Measurements from ENCODE around the gene SEMA3G. TPM values are rescaled to one million over a fixed set of nuclear protein-coding genes. Genes with fewer than 3 reads are reported as not detected.

Gene SEMA3G
- total RNA-seq, 3 donors from 2014 or later (not counting 1 experiment from before 2014, with no cell fraction given), result 0.07 to 0.55 TPM; not detected in 1

DNA sequence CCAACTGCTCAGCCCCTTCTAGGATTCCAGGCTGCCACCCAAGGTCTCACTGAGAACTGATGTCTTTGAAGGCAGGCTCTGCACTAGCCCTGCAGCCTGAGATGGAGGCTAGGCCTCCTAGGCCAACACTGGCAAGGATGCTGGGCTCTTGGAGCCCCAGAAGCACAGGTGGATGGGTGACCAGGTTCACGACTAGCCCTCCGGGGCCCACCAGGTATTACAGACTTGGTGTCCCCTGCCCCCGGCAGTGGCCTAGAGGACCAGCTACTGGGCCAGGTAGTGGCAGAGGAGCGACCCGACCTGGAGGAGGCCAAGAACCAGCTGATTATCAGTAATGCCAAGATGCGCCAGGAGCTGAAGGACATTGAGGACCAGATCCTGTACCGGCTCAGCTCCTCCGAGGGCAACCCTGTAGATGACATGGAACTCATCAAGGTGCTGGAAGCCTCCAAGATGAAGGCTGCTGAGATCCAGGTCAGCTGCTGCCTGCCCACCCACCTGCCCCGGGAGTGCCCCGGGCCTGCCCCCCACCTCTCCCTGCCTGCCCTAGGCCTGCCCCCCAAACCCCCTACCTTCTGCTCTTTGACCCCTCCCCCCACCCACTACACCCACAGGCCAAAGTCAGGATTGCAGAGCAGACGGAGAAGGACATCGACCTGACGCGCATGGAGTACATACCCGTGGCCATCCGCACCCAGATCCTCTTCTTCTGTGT is 52.5 kb downstream of the SEMA3G start:
- Histone ChIP-seq H3K4me1 (ENCODE audit: control insufficient read depth, insufficient read depth, low read length) (no peaks in the 10 kb centered on the region), H3K36me3 (ENCODE audit: control insufficient read depth, insufficient read depth, low read length) (peaks cover 25% of the 10 kb centered on the region), H3K4me3 (ENCODE audit: low read length) (no peak overlapping the region), H3K9me3 (ENCODE audit: control insufficient read depth, insufficient read depth, low read length) (no peaks in the 10 kb centered on the region), H3K27ac (ENCODE audit: low read length) (no peak overlapping the region), H3K27me3 (ENCODE audit: control insufficient read depth, insufficient read depth, low read length) (no peaks in the 10 kb centered on the region)
- TF ChIP-seq, protein P1, sequence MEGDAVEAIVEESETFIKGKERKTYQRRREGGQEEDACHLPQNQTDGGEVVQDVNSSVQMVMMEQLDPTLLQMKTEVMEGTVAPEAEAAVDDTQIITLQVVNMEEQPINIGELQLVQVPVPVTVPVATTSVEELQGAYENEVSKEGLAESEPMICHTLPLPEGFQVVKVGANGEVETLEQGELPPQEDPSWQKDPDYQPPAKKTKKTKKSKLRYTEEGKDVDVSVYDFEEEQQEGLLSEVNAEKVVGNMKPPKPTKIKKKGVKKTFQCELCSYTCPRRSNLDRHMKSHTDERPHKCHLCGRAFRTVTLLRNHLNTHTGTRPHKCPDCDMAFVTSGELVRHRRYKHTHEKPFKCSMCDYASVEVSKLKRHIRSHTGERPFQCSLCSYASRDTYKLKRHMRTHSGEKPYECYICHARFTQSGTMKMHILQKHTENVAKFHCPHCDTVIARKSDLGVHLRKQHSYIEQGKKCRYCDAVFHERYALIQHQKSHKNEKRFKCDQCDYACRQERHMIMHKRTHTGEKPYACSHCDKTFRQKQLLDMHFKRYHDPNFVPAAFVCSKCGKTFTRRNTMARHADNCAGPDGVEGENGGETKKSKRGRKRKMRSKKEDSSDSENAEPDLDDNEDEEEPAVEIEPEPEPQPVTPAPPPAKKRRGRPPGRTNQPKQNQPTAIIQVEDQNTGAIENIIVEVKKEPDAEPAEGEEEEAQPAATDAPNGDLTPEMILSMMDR (IDR thresholded peaks at IDR 0.05), result no peak
- Mint-ChIP-seq H3K27me3 (ENCODE audit: low read depth in 2 of 2) (no peaks in the 10 kb centered on the region), H3K36me3 (no peaks in the 10 kb centered on the region), H3K4me3 (no peak overlapping the region), H3K27ac (peak overlapping the region in 1 of 2 donors; percentile 40), H3K9me3 (no peaks in the 10 kb centered on the region), H3K4me1 (no peaks in the 10 kb centered on the region)
- intact Hi-C loops (cut with micrococcal nuclease), result no loop called here
- DNase-seq (no peak), ATAC-seq (no peak)
- 97% methylated on average over 16 of the region's 16 CpGs for WGBS (ENCODE audit: insufficient coverage)

DNA sequence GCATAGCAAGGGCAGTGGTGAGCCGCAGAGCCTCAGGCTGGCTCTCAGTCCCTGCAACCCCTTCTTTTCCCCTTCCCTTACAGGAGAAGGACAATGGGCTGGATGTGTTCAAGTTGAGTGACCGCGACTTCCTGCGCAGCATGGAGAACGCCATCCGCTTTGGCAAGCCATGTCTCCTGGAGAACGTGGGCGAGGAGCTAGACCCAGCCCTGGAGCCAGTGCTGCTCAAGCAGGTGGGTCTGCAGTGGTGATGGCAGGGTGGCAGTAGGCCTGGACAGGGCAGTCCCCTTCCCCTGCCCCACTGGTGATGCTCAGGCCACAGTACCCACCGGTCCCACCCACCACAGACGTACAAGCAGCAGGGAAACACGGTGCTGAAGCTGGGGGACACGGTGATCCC is 53.8 kb downstream of the SEMA3G start:
- 95% methylated on average over 12 of the region's 12 CpGs for WGBS (ENCODE audit: insufficient coverage)
- no peak for ATAC-seq

DNA sequence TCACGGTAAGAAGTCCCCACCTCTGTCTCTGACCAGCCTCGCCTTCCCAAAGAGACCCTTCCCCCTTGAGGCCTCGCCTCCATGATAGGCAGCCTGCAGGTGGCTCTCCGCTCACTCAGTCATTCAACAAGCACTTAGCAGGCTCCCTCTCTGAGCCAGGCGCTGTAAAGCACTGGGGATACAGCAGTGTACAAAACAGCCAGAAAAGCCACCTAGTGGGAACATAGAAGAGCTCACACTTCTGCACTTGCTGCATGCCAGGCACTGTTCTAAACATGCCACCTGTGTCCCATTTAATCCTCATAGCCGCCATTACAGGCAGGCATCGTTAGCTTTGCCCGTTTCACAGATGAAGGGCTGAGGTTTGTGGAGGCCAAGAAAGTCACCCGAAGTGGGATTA is 56.0 kb downstream of the SEMA3G start:
- TF ChIP-seq, protein P1 (IDR thresholded peaks at IDR 0.05), result no peak
- H3K27ac ChIP-seq (ENCODE audit: low read length), result no peak overlapping the region
- no peaks in the 10 kb centered on the region for H3K27me3 ChIP-seq (ENCODE audit: control insufficient read depth, insufficient read depth, low read length)
- ATAC-seq, result no peak
- no peak overlapping the region for H3K4me3 ChIP-seq (ENCODE audit: low read length)
- no peak for DNase-seq
- Mint-ChIP-seq H3K9me3 (no peaks in the 10 kb centered on the region), H3K27me3 (ENCODE audit: low read depth in 2 of 2) (no peaks in the 10 kb centered on the region), H3K4me1 (no peaks in the 10 kb centered on the region), H3K27ac (no peak overlapping the region), H3K4me3 (no peak overlapping the region), H3K36me3 (no peaks in the 10 kb centered on the region)
- WGBS (ENCODE audit: insufficient coverage), result 96% methylated on average over 9 of the region's 9 CpGs
- peaks cover 9% of the 10 kb centered on the region for H3K4me1 ChIP-seq (ENCODE audit: control insufficient read depth, insufficient read depth, low read length)
- peaks cover 29% of the 10 kb centered on the region for H3K36me3 ChIP-seq (ENCODE audit: control insufficient read depth, insufficient read depth, low read length)
- intact Hi-C loops (cut with micrococcal nuclease), result no loop called here
- no peaks in the 10 kb centered on the region for H3K9me3 ChIP-seq (ENCODE audit: control insufficient read depth, insufficient read depth, low read length)

More for the DNA sequence above, 53.8 kb downstream of the SEMA3G start:
- H3K27me3 ChIP-seq (ENCODE audit: control insufficient read depth, insufficient read depth, low read length), result no peaks in the 10 kb centered on the region
- Mint-ChIP-seq H3K27ac (no peak overlapping the region), H3K9me3 (no peaks in the 10 kb centered on the region), H3K27me3 (ENCODE audit: low read depth in 2 of 2) (no peaks in the 10 kb centered on the region), H3K4me1 (no peaks in the 10 kb centered on the region), H3K36me3 (no peaks in the 10 kb centered on the region), H3K4me3 (no peak overlapping the region)
- H3K4me1 ChIP-seq (ENCODE audit: control insufficient read depth, insufficient read depth, low read length), result no peaks in the 10 kb centered on the region
- TF ChIP-seq, protein P1 (IDR thresholded peaks at IDR 0.05), result no peak
- no peak overlapping the region for H3K27ac ChIP-seq (ENCODE audit: low read length)
- intact Hi-C loops (cut with micrococcal nuclease), result no loop called here
- no peak for DNase-seq
- H3K36me3 ChIP-seq (ENCODE audit: control insufficient read depth, insufficient read depth, low read length), result peaks cover 29% of the 10 kb centered on the region
- H3K9me3 ChIP-seq (ENCODE audit: control insufficient read depth, insufficient read depth, low read length), result no peaks in the 10 kb centered on the region
- H3K4me3 ChIP-seq (ENCODE audit: low read length), result no peak overlapping the region

DNA sequence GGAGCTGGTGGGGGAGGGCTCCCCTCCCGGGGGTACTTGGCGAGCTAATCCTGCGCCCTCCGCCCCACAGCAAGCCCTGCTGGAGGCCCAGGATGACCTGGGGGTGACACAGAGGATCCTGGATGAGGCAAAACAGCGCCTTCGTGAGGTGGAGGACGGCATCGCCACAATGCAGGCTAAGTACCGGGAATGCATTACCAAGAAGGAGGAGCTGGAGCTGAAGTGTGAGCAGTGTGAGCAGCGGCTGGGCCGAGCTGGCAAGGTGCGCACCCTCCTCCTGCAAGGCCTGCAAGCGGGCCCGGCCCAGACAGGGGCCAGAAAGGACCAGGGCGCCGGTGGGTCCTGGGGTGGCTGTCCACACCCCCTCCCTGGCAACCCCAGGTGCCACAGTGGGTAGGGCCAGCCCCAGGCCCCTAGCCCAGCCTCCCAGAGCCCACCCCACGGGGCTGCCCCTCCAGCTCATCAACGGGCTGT is 56.5 kb downstream of the SEMA3G start:
- intact Hi-C loops (cut with micrococcal nuclease), result no loop called here
- H3K36me3 ChIP-seq (ENCODE audit: control insufficient read depth, insufficient read depth, low read length), result peaks cover 28% of the 10 kb centered on the region

More for the DNA sequence above, 56.5 kb downstream of the SEMA3G start:
- Mint-ChIP-seq H3K27me3 (ENCODE audit: low read depth in 2 of 2) (no peaks in the 10 kb centered on the region), H3K4me3 (no peak overlapping the region), H3K9me3 (no peaks in the 10 kb centered on the region), H3K27ac (no peak overlapping the region), H3K36me3 (no peaks in the 10 kb centered on the region), H3K4me1 (no peaks in the 10 kb centered on the region)
- no peak overlapping the region for H3K27ac ChIP-seq (ENCODE audit: low read length)
- no peak for ATAC-seq
- no peak for DNase-seq
- H3K9me3 ChIP-seq (ENCODE audit: control insufficient read depth, insufficient read depth, low read length), result no peaks in the 10 kb centered on the region
- H3K27me3 ChIP-seq (ENCODE audit: control insufficient read depth, insufficient read depth, low read length), result no peaks in the 10 kb centered on the region
- no peak overlapping the region for H3K4me3 ChIP-seq (ENCODE audit: low read length)
- H3K4me1 ChIP-seq (ENCODE audit: control insufficient read depth, insufficient read depth, low read length), result peaks cover 14% of the 10 kb centered on the region
- WGBS (ENCODE audit: insufficient coverage), result 95% methylated on average over 18 of the region's 18 CpGs
- TF ChIP-seq, protein P1 (IDR thresholded peaks at IDR 0.05), result no peak
